Activated T-helper 1 cell treated with anti-CD3 and anti-CD28 coated beads, Interleukin-12 subunit alpha, Interleukin-12 subunit beta, Interleukin-2, Interleukin-4 antibody, amounts not matched to agents 30 ng/mL and 10 ng/mL and 1 ng/mL, durations not matched to agents 14 hours and 24 hours and 36 hours (primary cell): ENCODE measurements around the gene KIF4B. TPM values are rescaled to one million over a fixed set of nuclear protein-coding genes. Genes with fewer than 3 reads are reported as not detected.
"Not testable (repeated sequence)": the region's sequence is repeated elsewhere in the genome, so short reads cannot be mapped to it uniquely, and the experiment has no call there.

Source experiments
- DNase-seq: peaks from one replicate; pipeline ENCODE4 v3.0.0; 2021; ENCODE audit warnings: low spot score
- H3K27ac Mint-ChIP-seq: one replicate; pipeline ENCODE4 v1.8.0; 2021; ENCODE audit warnings: mild to moderate bottlenecking, mixed read lengths
- H3K27me3 Mint-ChIP-seq: one replicate; pipeline ENCODE4 v1.8.0; 2022; ENCODE audit warnings: mild to moderate bottlenecking, moderate library complexity, mixed read lengths; ENCODE audit not compliant: insufficient read depth
- H3K36me3 Mint-ChIP-seq: one replicate; pipeline ENCODE4 v1.8.0; 2021; ENCODE audit warnings: low read depth, mixed read lengths
- H3K4me1 Mint-ChIP-seq: one replicate; pipeline ENCODE4 v1.8.0; 2021; ENCODE audit warnings: low read depth, mixed read lengths
- H3K4me3 Mint-ChIP-seq: one replicate; pipeline ENCODE4 v1.8.0; 2021; ENCODE audit warnings: mild to moderate bottlenecking, moderate library complexity, mixed read lengths
- H3K9me3 Mint-ChIP-seq: one replicate; pipeline ENCODE4 v1.8.0; 2021; ENCODE audit warnings: mixed read lengths
- intact Hi-C: fragments of 100-400 bp; cut with micrococcal nuclease; formaldehyde crosslinking; loops from one replicate; pipeline ENCODE4 v1.15.1; 2024
- total RNA-seq: library from RNA; stranded (reverse); gene quantifications from 2 replicates; pipeline ENCODE4 v1.2.3, GENCODE V29; 2022

KIF4B gene
- total RNA-seq, 1 donor from 2014 or later, result 0.05 TPM

DNA sequence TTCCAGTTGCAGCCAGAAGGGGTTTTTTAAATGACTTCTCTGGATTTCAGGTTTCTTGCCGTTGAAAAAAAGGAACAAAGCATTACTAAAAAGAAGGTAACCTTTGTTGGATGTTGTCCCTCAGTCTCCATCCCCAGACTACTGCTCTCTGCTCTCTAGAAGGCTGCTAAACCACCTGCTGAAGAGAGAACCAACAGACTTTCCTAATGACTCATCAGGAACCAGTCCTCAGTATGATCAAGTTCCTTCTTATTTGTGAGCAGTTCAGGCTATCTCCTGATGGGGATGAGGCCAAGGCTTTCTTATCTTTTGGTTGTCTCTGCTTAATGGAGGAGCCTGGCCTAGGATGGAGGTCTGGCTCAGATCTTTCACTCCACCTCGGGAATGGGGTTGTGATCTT is 4.1 kb downstream of the KIF4B start:
- Mint-ChIP-seq H3K4me3 (no peak overlapping the region), H3K36me3 (no peaks in the 10 kb centered on the region), H3K27me3 (peaks cover 7% of the 10 kb centered on the region), H3K27ac (no peak overlapping the region), H3K9me3 (no peaks in the 10 kb centered on the region), H3K4me1 (no peaks in the 10 kb centered on the region)
- intact Hi-C loops, result no loop called here
- DNase-seq, result no peak

DNA sequence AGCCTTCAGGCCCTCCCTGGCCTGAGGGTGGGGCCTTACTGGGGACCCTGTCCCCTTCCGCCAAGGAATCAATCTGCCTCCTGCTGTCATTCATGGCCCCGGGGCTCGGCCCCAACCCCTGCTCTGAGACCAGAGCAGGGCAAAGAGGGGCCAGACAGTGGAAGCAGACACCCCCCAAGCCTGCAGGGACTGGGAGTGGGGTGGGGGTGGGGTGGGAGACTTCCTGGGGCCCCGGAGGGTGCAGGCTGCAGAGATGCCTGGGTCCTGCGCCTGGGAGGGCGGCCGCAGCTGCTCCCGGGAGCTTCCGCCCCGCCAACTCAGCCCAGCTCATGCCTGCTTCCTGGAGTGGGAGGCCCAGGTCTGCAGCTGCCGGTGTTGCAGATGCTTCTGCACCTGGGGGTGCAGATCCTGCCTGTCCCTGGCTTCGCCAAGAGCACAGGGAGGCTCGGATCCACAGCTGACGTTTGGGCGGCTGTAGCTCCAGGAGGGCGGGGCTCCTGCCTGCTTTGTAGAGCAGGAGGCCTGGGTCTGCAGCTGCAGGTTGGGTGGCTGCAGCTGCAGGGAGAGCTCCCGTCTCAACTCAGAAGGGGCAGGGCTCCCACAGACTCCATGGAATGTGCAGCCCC is 6.2 kb downstream of the KIF4B start:
- peaks cover 3% of the 10 kb centered on the region for H3K27me3 Mint-ChIP-seq
- H3K9me3 Mint-ChIP-seq, result no peaks in the 10 kb centered on the region
- no peak overlapping the region for H3K4me3 Mint-ChIP-seq
- no peaks in the 10 kb centered on the region for H3K4me1 Mint-ChIP-seq
- no peak overlapping the region for H3K27ac Mint-ChIP-seq
- DNase-seq, result no peak
- intact Hi-C loops, result no loop called here
- no peaks in the 10 kb centered on the region for H3K36me3 Mint-ChIP-seq

DNA sequence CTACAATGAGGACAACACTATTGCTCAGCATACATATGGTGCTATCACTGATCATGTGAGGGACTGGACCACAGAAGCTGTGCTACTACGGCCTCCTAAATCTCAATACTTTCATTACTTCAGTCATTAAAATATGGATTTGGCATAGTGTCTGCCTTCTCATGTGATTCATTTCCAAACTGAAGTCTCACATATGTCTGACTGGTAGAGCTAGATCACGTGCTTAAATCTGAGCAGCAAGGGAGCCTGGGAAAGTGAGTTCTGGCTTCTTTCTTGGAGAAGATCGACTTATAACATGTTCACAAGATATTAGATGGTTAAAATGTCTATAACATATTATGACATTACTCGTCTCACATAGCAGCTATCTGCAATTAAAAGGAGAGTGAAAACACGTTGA is 8.3 kb downstream of the KIF4B start:
- Mint-ChIP-seq H3K4me3 (no peak overlapping the region), H3K4me1 (no peaks in the 10 kb centered on the region), H3K27ac (no peak overlapping the region), H3K36me3 (no peaks in the 10 kb centered on the region), H3K27me3 (peaks cover 4% of the 10 kb centered on the region), H3K9me3 (no peaks in the 10 kb centered on the region)
- intact Hi-C loops, result no loop called here
- no peak for DNase-seq

DNA sequence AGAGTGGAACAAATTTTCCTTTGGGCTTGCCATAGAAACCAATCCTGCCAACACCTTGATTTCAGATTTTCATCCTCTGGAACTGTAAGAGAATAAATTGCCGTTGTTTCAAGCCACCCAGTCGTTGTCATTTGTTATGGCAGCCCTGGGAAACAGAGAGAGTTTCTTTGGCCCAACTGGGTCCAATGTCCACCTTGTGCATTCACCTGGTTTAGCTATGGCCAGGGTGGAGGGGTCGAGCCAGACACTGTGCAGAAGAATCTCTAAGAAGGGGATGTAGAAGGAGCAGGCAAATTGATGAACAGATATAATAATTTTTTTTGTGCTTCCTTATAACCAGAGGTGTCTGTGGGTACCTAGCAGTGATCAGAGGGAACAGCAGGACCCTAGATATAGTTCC is 9.8 kb downstream of the KIF4B start:
- H3K36me3 Mint-ChIP-seq, result no peaks in the 10 kb centered on the region
- H3K27me3 Mint-ChIP-seq, result peaks cover 4% of the 10 kb centered on the region
- no peaks in the 10 kb centered on the region for H3K4me1 Mint-ChIP-seq
- no peak for DNase-seq
- H3K27ac Mint-ChIP-seq, result no peak overlapping the region
- intact Hi-C loops, result no loop called here
- no peak overlapping the region for H3K4me3 Mint-ChIP-seq
- H3K9me3 Mint-ChIP-seq, result no peaks in the 10 kb centered on the region

DNA sequence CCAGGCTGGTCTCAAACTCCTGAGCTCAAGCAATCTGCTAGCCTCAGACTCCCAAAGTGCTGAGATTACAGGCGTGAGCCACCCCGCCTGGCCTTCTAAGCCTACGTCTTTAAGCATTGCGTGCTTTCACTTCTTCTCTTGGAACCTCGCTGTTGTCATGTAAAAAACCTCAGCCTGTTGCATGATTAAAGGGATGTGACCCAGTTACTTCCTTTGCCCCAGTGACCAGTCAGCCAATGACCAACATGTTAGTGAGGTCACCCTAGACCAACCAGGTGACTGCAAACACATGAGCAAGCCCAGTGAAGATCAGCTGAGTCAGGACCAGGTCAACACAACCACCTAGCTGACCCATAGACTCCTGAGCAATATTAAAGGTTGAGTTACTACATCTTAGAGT is 10.5 kb downstream of the KIF4B start:
- no peak for DNase-seq
- peaks cover 4% of the 10 kb centered on the region for H3K27me3 Mint-ChIP-seq
- H3K27ac Mint-ChIP-seq, result no peak overlapping the region
- H3K36me3 Mint-ChIP-seq, result no peaks in the 10 kb centered on the region
- no peaks in the 10 kb centered on the region for H3K4me1 Mint-ChIP-seq
- intact Hi-C loops, result no loop called here
- H3K4me3 Mint-ChIP-seq, result no peak overlapping the region
- H3K9me3 Mint-ChIP-seq, result no peaks in the 10 kb centered on the region

DNA sequence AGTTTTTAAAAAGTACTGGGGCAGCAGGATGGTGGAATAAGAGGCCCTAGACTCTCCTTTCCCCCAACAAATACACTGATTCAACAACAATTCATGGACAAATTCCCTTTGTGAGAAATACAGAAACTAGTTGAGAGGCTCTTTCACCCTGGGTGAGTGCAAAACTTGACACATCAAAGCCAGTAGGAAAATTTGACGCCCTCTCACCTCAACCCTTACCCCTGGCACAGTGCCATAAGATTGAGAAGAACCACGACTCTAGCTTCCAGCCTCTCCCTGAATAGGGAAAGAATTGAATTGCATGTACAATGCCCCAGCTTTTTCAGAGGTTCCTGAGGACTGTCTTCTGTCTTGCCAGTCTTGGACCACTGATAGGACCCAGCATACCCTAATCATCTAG is 12.3 kb downstream of the KIF4B start:
- Mint-ChIP-seq H3K4me1 (no peaks in the 10 kb centered on the region), H3K36me3 (no peaks in the 10 kb centered on the region), H3K27me3 (peaks cover 4% of the 10 kb centered on the region), H3K4me3 (no peak overlapping the region), H3K27ac (no peak overlapping the region), H3K9me3 (no peaks in the 10 kb centered on the region)
- intact Hi-C loops, result no loop called here
- no peak for DNase-seq

DNA sequence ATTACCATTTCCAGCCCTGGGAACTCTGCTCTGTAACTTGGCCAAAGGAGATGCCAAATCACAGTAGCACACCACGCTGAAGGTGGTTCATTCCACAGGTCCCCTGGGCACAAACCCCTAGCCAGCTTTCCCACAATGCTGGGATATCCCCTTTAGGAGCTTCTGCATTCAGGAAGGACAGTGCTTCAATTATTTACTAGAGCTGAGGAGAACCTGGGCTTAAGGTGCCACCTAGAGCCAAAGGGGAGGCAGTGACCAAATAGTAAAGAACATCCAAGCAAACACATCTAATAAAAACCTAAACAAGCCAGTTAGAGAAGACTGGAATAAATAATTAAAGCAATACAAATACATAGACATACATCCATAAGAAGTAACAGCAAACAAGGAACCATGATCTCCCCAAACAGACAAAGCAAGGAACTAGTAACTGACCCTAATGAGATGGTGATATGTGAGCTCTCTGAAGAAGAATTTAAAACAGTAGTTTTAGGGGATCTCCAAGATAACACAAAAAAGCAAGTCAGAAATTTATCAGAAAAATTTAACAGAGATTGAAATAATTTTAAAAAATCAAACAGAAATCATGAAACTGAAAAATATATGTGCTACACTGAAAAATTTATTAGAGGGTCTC is 14.6 kb downstream of the KIF4B start:
- Mint-ChIP-seq H3K4me1 (no peaks in the 10 kb centered on the region), H3K36me3 (no peaks in the 10 kb centered on the region), H3K4me3 (no peak overlapping the region), H3K9me3 (no peaks in the 10 kb centered on the region), H3K27ac (no peak overlapping the region), H3K27me3 (peaks cover 4% of the 10 kb centered on the region)
- intact Hi-C loops, result no loop called here
- no peak for DNase-seq

DNA sequence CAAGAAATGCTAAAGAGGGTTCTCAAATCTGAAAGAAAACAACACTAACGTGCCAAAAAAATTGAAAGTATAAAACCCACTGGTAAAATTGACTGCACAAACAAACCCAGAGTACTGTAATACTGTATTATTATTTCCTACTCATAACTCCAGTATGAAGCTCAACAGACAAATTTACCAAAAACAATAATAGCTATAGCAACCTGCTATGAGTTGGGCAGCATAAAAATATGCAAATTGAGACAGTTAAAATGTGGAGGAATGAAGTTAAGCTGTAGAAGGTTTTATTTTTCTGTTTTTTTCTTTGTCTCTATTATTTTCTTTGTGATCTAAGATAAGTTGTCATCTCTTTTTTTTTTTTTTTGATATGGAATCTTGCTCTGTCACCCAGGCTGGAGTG is 15.7 kb downstream of the KIF4B start:
- Mint-ChIP-seq H3K4me3 (no peak overlapping the region), H3K27me3 (peaks cover 4% of the 10 kb centered on the region), H3K27ac (no peak overlapping the region), H3K4me1 (no peaks in the 10 kb centered on the region), H3K9me3 (no peaks in the 10 kb centered on the region), H3K36me3 (no peaks in the 10 kb centered on the region)
- no peak for DNase-seq
- intact Hi-C loops, result no loop called here

DNA sequence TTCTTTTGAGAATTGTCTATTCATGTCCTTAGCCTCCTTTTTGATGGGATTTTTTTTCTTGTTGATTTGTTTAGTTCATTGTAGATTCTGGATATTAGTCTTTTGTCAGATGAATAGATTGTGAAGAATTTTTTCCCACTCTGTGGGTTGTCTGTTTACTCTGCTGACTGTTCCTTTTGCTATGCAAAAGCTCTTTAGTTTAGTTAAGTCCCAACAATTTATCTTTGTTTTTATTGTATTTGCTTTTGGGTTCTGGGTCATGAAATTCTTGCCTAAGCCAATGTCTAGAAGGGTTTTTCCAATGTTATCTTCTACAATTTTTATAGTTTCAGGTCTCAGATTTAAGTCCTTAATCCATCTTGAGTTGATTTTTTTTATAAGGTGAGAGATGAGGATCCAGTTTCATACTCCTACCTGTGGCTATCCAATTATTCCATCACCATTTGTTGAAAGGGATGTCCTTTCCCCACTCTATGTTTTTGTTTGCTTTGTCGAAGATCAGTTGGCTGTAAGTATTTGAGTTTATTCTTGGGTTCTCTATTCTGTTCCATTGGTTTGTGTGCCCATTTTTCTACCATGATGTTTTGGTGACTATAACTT is 20.7 kb downstream of the KIF4B start:
- DNase-seq, intact Hi-C loops, H3K9me3 Mint-ChIP-seq, H3K4me3 Mint-ChIP-seq, H3K36me3 Mint-ChIP-seq, H3K4me1 Mint-ChIP-seq, H3K27ac Mint-ChIP-seq: not testable (repeated sequence)
- peaks cover 12% of the 10 kb centered on the region for H3K27me3 Mint-ChIP-seq

DNA sequence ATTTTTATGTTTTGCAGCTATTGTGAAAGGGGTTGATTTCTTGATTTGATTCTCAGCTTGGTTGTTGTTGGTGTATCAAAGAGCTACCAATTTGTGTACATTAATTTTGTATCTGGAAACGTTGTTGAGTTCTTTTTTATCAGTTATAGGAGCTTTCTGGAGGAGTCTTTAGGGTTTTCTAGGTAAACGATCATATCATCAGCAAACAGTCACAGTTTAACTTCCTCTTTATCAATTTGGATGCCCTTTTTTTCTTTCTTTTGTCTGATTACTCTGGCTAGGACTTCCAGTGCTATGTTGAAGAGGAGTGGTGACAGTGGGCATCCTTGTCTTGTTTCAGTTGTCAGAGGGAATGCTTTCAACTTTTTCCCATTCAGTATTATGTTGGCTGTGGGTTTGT is 21.5 kb downstream of the KIF4B start:
- H3K9me3 Mint-ChIP-seq, H3K27ac Mint-ChIP-seq, intact Hi-C loops, H3K4me1 Mint-ChIP-seq, H3K4me3 Mint-ChIP-seq, H3K36me3 Mint-ChIP-seq, DNase-seq: not testable (repeated sequence)
- H3K27me3 Mint-ChIP-seq, result peaks cover 12% of the 10 kb centered on the region

DNA sequence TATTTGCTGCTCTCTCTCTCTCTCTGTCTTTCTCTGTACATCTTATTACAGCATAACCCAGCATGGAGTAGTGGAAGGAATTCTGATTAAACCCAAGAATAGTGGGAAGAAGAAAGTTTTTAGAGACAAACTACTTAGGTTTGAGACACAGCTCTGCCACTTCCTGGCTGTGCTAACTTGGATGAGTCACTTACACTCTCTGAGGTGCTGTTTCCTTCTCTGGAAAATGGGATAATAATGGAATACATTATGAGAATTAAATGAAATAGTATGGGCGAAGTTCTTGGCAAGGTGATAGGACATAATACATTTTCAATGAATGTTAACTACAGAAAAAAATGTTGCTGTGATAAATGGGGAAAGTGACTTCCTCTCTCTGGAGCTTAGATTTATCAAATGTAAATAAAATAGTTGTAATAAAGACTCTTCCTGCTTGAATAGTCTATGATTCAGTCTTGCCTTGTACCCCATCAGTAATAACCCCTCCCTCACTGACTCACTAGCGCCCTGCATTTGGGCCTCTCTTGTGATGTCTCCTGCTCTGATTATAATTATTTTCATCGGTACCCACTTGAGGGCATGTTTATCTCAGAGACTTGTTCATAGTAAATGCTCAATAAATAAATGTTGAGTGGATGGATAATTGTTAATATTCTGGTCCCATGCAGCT is 27.6 kb downstream of the KIF4B start:
- H3K27me3 Mint-ChIP-seq, result peaks cover 16% of the 10 kb centered on the region
- no peak overlapping the region for H3K4me3 Mint-ChIP-seq
- H3K27ac Mint-ChIP-seq, result no peak overlapping the region
- no peaks in the 10 kb centered on the region for H3K4me1 Mint-ChIP-seq
- intact Hi-C loops, result no loop called here
- no peaks in the 10 kb centered on the region for H3K36me3 Mint-ChIP-seq
- no peaks in the 10 kb centered on the region for H3K9me3 Mint-ChIP-seq
- no peak for DNase-seq

DNA sequence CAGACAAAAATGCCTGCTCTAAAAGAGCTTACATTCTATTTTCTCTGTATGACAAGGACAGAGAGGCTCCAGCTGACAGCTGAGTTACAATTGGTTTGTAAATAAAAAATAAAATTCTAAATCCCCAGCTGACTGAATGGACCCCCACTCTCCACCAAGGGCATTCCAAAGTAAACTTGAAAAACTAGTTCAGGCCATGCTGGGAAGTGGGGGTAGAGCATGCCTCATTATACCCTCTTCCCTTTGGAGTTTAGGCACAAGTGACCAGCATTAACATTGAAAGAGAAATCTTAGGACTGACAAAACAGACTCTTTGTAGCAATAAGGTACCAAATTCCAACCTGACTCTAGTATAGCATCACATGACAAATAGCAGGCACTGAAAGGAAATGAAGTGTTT is 31.0 kb downstream of the KIF4B start:
- no peak overlapping the region for H3K4me3 Mint-ChIP-seq
- no peaks in the 10 kb centered on the region for H3K4me1 Mint-ChIP-seq
- DNase-seq, result no peak
- no peaks in the 10 kb centered on the region for H3K9me3 Mint-ChIP-seq
- intact Hi-C loops, result no loop called here
- H3K27ac Mint-ChIP-seq, result no peak overlapping the region
- H3K36me3 Mint-ChIP-seq, result no peaks in the 10 kb centered on the region
- H3K27me3 Mint-ChIP-seq, result peaks cover 7% of the 10 kb centered on the region

DNA sequence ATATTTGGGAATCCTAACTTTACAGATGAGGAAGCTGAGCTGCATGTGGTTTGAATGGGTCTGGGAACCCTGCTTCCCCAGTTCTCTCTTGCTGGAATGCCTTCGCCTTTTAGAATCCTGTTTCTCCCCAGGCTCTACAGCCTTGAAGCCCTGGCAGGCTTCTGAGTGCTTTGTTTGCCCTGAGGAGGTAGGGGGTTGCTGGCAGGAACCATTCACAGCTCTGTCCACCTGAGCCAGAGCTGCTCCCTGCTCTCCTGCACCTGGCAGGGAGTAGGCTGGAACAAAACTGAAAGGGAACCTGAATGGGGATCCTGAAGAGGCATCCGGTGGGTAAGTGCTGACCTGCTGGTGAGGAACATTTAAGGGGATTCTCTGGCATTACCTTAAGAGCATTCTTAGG is 33.0 kb downstream of the KIF4B start:
- no peaks in the 10 kb centered on the region for H3K36me3 Mint-ChIP-seq

More for the DNA sequence above, 33.0 kb downstream of the KIF4B start:
- H3K27ac Mint-ChIP-seq, result no peak overlapping the region
- intact Hi-C loops, result no loop called here
- no peak for DNase-seq
- no peak overlapping the region for H3K4me3 Mint-ChIP-seq
- peaks cover 7% of the 10 kb centered on the region for H3K27me3 Mint-ChIP-seq
- H3K4me1 Mint-ChIP-seq, result no peaks in the 10 kb centered on the region
- no peaks in the 10 kb centered on the region for H3K9me3 Mint-ChIP-seq
